BJ (cell line): ENCODE measurements around the gene NXNL1. TPM values are rescaled to one million over a fixed set of nuclear protein-coding genes. Genes with fewer than 3 reads are reported as not detected.

Source experiments
- CTCF ChIA-PET: fragments of 350-600 bp; formaldehyde crosslinking; extraction: SDS; loops from one replicate; lab custom pipeline; 2021; ENCODE audit warnings: antibody characterized with exemption, inconsistent platforms; lab: Yijun Ruan, JAX
- POLR2A ChIA-PET: fragments of 300-600 bp; sonication (Branson Sonifier 250); formaldehyde crosslinking; extraction: SDS; loops from one replicate; lab custom pipeline; 2021; ENCODE audit warnings: antibody characterized with exemption; lab: Charles Lee
- DNase-seq: peaks from one replicate; pipeline ENCODE4 v3.0.0-alpha.2; 2011; ENCODE audit warnings: low read depth
- H3K27me3 ChIP-seq: 2 replicates; pipeline ENCODE4 v1.6.0; 2011; ENCODE audit warnings: low read length; ENCODE audit not compliant: control insufficient read depth, insufficient read depth
- H3K36me3 ChIP-seq: 2 replicates; pipeline ENCODE4 v1.5.1; 2011; ENCODE audit warnings: low read length; ENCODE audit not compliant: control insufficient read depth, insufficient read depth
- H3K4me3 ChIP-seq: 2 replicates; pipeline ENCODE4 v1.5.1; 2011; ENCODE audit warnings: low read depth, mild to moderate bottlenecking, control low read depth, low read length
- CTCF ChIP-seq: IDR thresholded peaks from 2 replicates; pipeline ENCODE4 v1.5.1; 2011; ENCODE audit warnings: low read depth, mild to moderate bottlenecking, control low read depth, inconsistent platforms, low read length, moderate library complexity; ENCODE audit not compliant: insufficient read depth
- polyA plus RNA-seq: library from polyadenylated mRNA; depleted of rRNA; stranded (reverse); fragments of >200 nt; gene quantifications from 2 replicates; pipeline ENCODE4 v1.2.3, GENCODE V29; 2011

The NXNL1 gene
- polyA plus RNA-seq, 1 experiment, result not detected

- H3K4me3 ChIP-seq, result no peak overlapping the region
- no peak for TF ChIP-seq CTCF
- DNase-seq, result no peak
- POLR2A ChIA-PET, result no interaction called here
- CTCF ChIA-PET, result interaction anchor here (1.1 kb wide), 1 partner anchor 13 kb away, joined by 3 read pairs; no protein-coding TSS in a partner anchor
- H3K27me3 ChIP-seq, result peaks cover 12% of the 10 kb centered on the region
- no peaks in the 10 kb centered on the region for H3K36me3 ChIP-seq
Observed at GRCh38 chr19:17445526-17446165, 15.1 kb downstream of the NXNL1 start.

GRCh38 chr19:17441241-17442021 is 19.3 kb downstream of the NXNL1 start:
- no peak for DNase-seq
- Histone ChIP-seq H3K4me3 (no peak overlapping the region), H3K27me3 (peaks cover 3% of the 10 kb centered on the region), H3K36me3 (no peaks in the 10 kb centered on the region)
- peak; percentile 42 for TF ChIP-seq CTCF
- ChIA-PET POLR2A (interaction anchor here (0.7 kb wide), 1 partner anchor 15 kb away, joined by 4 read pairs; no protein-coding TSS in a partner anchor), CTCF (interaction anchor here (0.7 to 1.6 kb wide), 9 partner anchors 13 to 418 kb away, joined by 3 to 6 read pairs (median 4); partner anchors contain the start of genes CCDC194, MVB12A and RPL18A)

- CTCF ChIA-PET, result interaction anchor here (1.1 kb wide), 1 partner anchor 13 kb away, joined by 5 read pairs; the partner anchor contains the start of gene TMEM221
- DNase-seq, result no peak
- POLR2A ChIA-PET, result no interaction called here
Observed at GRCh38 chr19:17436874-17437267, 23.9 kb downstream of the NXNL1 start.

GRCh38 chr19:17436094-17436873 is 24.4 kb downstream of the NXNL1 start:
- no peak for DNase-seq
- ChIA-PET CTCF (no interaction called here), POLR2A (no interaction called here)
- Histone ChIP-seq H3K36me3 (no peaks in the 10 kb centered on the region), H3K4me3 (no peak overlapping the region), H3K27me3 (no peaks in the 10 kb centered on the region)
- no peak for TF ChIP-seq CTCF

More at GRCh38 chr19:17436874-17437267, 23.9 kb downstream of the NXNL1 start:
- H3K4me3 ChIP-seq, result no peak overlapping the region
- H3K36me3 ChIP-seq, result no peaks in the 10 kb centered on the region
- H3K27me3 ChIP-seq, result no peaks in the 10 kb centered on the region
- no peak for TF ChIP-seq CTCF
